HG02678 (cell line): ENCODE results near the gene NPAS1.

ENCODE experiments used
- ATAC-seq: cut with Tn5 transposase; IDR thresholded peaks from one replicate; pipeline ENCODE4 v1.9.1; 2021; ENCODE audit warnings: mild to moderate bottlenecking, moderate library complexity; ENCODE audit not compliant: unreplicated experiment

Gene NPAS1, protein sequence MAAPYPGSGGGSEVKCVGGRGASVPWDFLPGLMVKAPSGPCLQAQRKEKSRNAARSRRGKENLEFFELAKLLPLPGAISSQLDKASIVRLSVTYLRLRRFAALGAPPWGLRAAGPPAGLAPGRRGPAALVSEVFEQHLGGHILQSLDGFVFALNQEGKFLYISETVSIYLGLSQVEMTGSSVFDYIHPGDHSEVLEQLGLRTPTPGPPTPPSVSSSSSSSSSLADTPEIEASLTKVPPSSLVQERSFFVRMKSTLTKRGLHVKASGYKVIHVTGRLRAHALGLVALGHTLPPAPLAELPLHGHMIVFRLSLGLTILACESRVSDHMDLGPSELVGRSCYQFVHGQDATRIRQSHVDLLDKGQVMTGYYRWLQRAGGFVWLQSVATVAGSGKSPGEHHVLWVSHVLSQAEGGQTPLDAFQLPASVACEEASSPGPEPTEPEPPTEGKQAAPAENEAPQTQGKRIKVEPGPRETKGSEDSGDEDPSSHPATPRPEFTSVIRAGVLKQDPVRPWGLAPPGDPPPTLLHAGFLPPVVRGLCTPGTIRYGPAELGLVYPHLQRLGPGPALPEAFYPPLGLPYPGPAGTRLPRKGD

DNA sequence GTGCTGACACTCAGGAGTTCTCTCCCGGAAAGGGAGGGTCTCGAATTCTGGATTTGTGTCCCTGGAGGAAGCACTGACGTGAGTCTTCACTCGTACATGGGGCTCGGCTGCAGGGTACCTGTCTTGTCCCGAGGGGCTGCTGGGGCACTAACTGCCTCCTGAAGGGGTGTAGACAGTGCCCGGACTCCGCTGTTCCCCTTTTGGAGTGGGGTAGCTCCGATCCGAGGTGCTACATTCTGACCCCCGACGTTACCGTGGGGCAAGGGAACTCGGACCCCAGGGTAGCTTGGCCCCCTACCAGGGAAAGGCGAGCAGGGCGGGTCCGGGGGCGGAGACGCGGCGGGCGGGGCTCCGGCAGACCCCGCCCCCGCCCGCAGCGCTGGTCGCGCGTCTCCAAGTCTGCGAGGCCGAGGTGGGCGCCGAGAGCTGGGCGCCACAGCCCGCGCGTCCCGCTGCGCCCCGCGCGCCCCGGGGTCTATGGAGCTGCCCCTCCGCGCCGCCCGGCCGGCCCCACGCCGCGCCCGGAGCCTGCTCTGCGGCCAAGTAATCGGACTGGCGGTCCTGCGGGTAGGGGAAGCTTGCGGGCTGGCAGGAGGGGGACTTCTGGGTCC lies at the start of gene NPAS1:
Gene NPAS1 (plus strand): TSS at position 407 of the 611 bp plus-strand sequence. CDS start 1,211 bp downstream, outside the sequence.
- ATAC-seq = no peak

DNA sequence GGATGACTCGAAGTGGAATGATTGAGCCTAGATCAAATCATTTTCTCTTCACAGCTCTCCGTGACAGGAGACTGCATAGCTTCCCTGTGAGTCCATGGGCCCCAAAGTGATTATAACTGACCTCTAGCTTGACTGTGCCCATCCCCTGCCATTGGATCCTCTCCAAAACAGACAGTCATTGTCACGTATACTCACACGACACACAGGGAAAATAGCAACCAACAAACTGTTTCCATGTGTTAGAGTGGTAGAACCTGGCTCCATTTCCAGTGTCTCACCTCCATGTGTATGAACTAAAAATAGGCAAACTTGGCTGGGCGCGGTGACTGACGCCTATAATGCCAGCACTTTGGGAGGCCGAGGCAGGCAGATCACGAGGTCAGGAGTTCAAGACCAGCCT lies 48.8 kb upstream of the NPAS1 start:
- no peak for ATAC-seq

DNA sequence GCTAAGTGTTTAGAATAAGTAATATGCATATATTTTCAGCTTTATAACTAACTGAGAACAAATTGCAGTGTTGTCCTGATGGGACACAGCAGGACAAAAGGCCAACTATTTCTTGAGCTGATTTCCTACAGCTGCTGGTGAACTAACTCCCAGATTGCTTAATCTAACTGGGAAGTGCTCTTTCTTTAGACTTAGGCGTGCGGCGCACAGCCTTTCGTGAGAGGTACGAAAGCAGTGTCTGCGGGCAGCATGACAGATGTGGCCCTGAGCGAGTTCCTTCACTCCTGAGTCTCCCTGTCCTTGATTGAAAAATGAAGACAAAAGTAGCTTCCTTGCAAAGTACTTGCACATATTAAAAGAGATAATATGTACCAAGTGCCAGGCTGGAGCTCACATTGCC lies 47.3 kb upstream of the NPAS1 start:
- no peak for ATAC-seq

DNA sequence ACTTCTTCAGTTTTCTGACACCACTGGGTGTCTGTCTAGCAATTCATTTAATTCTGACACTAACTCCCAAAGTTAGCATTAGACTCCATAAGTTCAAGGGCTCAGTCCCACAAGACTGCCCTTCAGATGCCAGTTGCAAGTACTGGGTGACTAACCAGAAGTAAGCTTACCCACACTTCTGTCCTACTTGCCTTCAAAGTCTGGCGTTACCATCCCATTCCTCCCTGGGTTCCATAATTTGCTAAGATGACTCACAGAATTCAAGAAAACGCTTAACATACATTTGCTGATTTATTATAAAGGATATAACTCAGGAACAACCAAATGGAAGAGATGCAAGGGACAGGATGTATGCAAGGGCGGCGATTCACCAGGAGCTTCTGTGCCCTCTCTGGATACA lies 45.5 kb upstream of the NPAS1 start:
- no peak for ATAC-seq

DNA sequence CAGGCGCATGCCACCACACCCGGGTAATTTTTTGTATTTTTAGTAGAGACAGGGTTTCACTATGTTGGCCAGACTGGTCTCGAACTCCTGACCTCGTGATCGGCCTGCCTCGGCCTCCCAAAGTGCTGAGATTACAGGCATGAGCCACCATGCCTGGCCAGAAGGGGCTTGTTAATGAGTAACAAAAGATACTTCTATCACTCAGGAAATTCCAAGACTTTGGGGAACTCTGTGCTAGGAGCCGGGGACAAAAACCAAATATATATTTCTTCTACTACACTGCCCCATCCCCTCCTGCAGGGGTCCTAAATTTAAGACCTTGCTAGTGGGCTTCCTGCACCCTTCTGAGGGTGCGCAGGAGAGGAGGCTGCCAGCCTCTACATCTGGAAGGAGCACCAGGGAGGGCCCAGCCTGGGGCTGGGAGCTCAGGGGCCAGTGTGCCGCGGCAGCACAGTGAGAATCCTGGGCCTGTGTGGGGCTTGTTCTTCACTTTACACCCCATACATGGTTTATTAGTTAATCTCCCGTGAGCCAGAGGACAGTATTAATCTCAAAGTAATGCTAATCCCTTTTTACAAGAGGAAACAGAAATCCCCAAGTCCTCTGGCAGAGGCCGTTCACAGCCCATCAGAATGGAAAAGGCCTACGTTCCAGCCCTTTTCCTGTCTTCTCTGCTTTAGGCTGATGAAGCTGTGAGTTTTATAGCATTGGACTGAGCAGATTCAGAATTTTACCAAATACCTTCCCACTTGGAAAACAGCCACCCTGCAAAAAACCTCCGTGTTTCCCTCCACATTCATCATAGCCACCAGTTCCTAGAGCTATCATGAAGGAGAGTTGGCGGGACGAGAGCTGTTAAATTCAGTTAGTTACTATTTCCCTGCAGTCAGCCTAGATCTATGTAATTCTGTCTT lies 44.4 kb upstream of the NPAS1 start:
- ATAC-seq = no peak

DNA sequence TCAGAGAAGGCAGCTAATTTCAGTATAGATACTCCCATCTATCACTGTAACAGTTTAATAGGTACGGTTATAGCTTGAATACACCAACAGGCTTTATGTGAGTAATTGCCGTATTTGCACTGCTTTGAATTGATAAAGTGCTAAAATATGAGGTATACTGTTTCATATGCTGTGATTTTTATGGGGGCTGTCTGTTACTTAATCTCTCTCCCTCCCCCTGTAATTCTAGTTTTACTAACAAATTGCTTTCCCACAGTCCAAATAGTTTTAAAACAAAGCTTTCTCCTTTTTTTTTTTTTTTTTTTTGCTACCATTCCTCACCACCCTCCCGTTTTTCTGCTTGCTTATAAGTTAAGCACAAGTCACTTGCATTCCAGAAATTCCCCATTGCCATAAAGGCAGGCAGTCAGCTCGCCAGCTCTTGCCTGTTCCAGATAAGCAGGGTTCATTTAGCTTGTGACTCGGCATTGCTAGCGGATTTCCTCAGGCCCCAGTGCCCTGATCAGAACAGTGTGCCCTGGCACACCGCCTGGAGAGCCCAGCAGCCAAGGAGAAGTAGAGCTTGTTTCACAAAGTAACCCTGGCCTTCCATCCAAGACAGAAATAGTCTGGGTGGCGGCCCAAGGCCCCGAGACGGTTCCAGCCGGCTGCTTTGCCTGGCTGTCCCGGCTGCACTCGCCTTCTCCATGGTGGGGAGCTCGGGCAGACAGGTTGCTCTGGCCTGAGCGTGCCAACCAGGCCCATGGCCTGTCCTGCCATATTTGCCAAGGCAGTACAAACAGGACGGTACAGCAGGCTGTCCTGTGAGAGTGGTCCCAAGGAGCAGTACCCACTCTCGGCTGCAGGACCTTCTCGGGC lies 43.5 kb upstream of the NPAS1 start:
- ATAC-seq = no peak

DNA sequence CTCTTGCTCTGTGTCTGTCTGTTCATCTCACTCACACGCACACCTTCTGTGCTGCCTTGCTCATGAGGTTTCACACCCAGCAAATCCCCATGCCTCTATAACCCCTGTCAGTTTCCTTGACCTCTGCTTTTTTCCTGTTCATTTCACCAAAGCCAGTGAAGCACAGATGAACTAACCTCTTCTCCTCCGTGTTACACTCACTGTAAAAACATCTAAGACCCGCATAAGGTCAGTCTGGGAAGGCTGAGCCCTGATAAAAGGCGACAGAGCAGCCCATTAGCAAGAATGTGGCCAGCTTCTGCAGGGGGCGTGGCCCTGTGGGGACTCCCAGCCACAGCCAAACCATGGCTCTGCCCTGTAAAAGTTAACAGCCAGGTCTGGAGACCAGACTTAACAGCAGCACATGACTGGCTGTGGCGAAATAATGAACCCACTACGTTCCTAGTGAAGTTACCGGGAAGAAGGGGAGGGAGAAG lies 42.8 kb upstream of the NPAS1 start:
- ATAC-seq = no peak

DNA sequence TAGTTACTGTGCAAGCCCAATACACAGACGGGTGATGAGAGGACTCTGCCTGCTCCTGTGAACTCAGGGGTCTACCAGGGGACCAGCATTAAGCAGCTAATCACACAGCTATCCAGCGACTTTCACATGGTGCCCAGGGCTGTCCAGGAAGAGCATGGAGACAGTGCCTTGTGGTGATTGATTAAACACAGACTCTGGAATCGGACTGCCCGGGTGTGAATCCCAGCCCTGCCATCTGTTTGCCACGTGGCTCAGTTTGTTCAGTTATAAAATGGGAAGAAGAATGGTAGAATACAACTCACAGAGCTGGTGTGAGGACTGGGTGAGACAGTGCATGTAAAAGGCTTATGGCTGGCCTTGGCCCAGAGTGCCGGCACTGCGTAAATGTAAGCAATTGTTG lies 42.1 kb upstream of the NPAS1 start:
- no peak for ATAC-seq

DNA sequence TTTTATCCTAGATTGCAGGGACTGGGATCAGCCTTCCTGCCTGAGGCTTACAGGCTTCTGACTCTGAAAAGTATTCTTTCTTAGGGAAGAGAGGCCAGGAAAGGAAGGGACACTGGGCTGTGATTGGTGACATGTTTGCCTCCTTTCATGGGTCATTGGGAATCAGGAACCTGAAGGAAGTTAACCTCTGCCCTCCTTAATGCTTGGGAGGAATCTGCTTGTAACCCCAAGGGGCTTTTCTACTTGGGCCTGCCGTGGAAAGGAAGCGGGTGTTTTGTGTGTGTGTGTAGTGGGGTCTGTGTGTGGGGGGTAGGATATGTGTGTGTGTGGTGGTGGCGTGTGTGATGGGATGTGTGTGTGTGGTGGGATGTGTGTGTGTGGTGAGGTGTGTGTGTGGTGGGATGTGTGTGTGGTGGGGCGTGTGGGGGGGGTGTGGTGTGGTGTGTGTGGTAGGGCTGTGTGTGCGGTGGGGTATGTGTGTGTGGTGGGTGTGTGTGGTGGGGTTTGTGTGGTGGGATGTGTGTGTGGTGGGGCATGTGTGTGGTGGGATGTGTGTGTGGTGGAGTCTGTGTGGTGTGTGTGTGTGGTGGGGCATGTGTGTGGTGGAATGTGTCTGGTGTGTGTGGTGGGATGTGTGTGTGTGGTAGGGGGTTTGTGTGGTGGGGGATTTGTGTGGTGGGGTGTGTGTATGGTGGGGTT lies 41.3 kb upstream of the NPAS1 start:
- no peak for ATAC-seq

DNA sequence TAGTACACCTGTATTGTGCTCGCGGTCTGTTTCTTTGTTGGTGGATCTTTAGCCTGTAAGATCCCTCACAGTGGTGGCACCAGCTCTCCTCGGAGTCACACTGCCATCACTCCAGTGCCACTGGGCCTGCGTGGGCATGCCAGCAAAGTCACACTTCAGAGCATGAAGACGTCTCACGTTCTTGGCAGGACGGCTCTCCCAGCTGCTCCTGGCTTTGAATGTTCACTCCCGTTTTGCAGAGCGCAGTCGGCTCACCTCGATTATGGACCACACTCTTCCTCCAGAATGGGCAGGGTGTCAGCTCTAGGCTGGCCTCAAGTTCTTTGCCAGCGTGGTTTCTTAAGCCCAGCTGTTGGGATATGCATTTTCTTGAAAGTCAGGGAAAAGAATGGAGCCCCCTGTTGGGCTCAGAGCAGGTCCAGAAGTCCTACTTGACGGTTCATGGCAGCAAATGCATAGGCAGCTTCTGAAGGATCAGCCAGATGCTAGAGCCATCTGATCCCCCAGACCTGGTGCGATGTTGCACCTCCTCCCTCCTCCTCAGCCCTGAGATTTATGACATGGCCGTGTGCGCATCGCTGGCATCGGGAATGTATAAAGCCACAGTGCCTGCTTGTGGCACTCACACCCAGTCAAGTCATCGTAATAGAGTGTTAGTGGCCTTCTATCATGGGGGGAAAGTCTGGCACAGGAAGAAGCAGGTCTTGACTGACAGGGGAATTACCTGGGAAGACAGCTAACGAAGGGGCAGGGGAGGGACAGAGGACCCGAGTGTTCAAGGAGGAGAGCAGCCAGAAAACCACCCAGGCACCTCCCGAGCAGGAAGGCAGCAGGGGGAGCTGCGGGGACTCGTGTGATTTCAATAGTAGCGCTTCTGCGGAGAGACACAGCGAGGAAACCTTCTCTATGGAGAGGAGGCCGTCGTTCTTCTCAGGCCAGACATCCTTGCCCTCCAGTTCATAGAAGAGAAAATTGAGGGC lies 40.2 kb upstream of the NPAS1 start:
- no peak for ATAC-seq

DNA sequence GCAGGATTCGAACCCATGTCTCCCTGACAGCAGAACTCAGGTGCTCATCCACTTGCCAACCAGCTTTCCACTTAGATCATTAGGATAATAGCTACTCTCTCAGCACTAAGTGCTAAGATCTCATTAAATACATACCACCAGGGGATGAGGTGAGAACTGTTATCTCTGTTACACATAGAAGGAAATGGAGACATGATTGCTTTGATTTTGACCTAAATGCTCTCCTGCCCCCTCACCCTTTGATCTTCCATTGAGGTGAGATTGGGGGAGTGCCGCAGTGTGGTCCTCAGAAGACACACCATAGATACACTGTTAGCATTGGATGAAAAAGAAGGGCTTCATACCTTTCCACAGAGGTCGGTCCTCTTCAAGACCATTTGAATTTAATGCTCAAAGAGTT lies 38.9 kb upstream of the NPAS1 start:
- no peak for ATAC-seq

DNA sequence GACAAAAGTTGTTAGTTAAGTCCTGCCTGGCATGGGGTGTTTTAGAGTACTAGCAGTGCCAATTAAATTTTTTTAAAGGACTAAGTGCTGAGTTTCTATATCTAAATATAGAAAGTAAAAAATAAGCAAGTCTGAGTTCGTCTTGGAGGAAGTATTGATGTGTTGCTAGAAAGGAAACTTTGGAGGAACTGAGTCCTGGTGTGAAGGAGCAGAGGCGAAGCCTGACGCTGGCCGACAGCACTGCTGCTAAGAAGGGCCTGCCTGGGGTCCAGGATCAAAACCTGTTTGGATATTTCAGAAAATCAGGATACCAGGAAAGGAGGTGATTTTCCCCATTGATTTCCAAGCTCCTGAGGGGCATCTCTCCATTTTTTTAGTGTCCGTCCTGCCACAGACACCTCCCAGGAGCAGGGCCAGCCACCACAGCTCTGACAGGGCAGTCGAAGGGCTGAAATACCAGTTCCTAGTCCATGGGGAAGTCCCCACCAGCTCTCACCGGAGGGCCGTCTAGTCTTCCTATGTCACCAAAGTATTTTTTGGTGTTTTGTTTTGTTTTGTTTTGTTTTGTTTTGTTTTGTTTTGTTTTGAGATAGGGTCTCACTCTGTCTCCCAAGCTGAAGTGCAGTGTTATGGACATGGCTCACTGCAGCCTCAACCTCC lies 38.2 kb upstream of the NPAS1 start:
- ATAC-seq = no peak

DNA sequence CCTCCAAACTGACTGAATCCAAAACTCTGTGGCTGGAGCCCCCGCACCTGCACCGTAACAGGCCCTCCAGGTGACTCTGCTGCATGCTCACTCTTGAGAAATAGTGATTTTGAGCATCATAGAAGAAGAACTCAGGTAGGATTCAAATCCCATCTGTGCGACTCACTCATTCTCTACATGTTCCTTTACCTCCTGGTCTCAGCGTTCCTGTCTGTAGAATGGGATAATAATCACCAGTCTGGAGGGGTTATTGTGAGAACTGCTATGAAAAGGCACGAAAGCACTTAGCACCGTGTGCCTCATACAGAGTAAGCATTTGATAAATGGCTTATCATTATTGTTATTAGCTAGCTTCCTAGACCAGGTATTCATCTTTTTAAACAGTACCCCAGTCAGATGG lies 36.5 kb upstream of the NPAS1 start:
- no peak for ATAC-seq

DNA sequence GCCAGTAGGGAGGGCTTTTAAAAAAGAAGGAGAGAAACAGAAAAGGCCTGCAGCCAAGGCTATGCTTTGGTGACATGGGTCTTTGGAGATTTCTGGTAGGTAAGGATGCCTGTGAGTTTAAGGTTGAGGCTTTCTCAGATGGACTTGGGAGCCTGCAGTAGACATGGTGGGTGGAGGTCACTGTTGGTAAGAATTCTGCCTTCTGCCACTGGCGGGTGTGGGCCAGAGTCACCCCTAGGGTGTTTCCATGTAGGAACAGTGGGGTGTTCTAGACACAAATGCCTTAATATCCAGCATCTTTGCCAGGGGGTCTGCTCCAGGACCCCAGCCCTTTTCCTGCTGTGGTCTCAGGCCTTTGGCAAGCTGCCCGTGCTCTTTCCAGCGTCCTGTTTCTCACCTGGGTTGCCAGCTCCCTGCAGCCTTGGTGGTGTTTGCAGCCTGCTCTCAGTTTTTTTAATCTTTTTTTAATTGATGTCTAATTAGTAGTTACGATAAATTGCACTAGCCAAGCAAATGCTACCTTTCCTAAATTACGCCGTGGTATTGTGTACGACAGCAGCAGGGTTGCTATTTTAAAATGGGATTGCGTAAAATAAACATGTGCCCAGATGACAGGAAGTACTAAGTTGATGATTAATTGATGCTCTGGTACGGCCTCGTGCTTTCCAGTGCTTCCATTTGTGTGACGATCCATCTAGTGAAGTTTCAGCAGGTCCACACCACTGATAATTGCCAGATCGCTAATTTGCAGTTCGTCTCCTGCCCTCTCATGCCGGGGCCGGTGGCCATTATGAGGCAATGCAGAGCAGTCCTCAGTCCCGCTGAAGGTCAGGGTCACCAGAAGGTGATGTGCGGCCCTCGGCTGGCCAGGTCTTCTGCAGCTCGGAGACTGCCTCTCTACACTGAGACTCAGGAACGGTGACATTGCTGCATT lies 35.3 kb upstream of the NPAS1 start:
- ATAC-seq = no peak

DNA sequence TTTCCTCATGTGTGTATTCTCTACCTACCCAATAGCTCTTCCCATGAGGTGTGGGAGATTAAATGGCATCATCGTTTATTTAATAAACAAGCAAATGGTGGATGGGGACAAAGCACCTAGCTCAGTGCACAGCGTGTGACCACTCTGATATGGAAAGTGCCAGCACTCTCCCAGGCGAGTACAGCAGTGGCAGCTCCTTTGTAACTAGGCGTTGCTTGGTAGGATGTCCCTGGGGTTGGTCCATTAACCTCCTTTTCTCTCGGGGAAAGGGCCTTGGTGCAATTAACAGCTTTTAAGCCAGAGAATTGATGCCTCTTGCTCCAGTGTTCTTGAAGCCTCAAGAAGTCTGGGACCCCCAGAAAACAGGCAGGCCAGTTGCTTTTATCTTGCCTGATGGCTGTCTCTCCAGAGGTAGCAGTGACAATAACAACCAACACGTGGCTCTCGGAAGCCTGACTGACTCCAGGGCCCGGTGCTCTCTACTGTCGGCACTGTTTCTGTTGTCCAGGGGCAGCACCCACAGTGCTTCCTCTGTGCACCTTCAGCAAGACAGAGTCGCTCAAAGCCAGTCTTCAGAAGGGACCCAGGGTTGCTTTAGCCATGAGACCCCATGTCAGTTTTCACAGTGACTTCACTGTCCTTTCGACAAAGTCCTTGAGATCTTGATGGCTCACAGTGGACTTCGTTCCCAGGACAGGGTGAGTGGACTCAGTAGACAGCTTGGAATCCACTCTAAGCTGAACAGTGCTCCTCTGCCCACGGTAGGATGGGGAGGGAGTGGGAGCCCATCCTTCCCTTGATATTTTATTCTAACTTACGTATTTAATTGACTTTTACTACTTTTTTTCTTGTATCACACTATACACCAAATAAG lies 33.9 kb upstream of the NPAS1 start:
- no peak for ATAC-seq
